SK-N-SH treated with all-trans-retinoic acid at 6 μM for 48 hours (cell line): ENCODE data around the gene POLR3G.

Source experiments
- ATAC-seq: fragments of 200-7000 bp; cut with Tn5 transposase; 3 replicates; pipeline ENCODE4 v1.9.1; 2020; ENCODE audit warnings: mild to moderate bottlenecking, moderate library complexity
- ARNTL ChIP-seq: fragments of 450-650 bp; formaldehyde crosslinking; IDR thresholded peaks from 2 replicates; pipeline ENCODE4 v1.5.0; 2020; ENCODE audit warnings: low read depth, mild to moderate bottlenecking, moderate library complexity, borderline replicate concordance
- BACH2 ChIP-seq: fragments of 250-450 bp; sonication (Bioruptor Pico); IDR thresholded peaks from 2 replicates; pipeline ENCODE4 v1.9.0; 2021; ENCODE audit warnings: mild to moderate bottlenecking, borderline replicate concordance
- CSDC2 ChIP-seq: fragments of 250-450 bp; sonication (Bioruptor Pico); IDR thresholded peaks from 2 replicates; pipeline ENCODE4 v1.5.0; 2020; ENCODE audit warnings: mild to moderate bottlenecking, moderate library complexity
- ESRRG ChIP-seq: fragments of 250-450 bp; sonication (Bioruptor Pico); IDR thresholded peaks from 2 replicates; pipeline ENCODE4 v1.6.1; 2021; ENCODE audit warnings: mild to moderate bottlenecking
- GLIS3 ChIP-seq: fragments of 250-450 bp; sonication (Bioruptor Pico); IDR thresholded peaks from 2 replicates; pipeline ENCODE4 v1.5.0; 2020; ENCODE audit warnings: mild to moderate bottlenecking, moderate library complexity
- ISL1 ChIP-seq: fragments of 250-450 bp; sonication (Bioruptor Pico); IDR thresholded peaks from 2 replicates; pipeline ENCODE4 v2.1.2; 2022; ENCODE audit warnings: mild to moderate bottlenecking, moderate library complexity
- OSR1 ChIP-seq: fragments of 250-450 bp; sonication (Bioruptor Pico); IDR thresholded peaks from 2 replicates; pipeline ENCODE4 v1.8.0; 2022; ENCODE audit warnings: moderate library complexity, mild to moderate bottlenecking, inconsistent platforms
- PPARA ChIP-seq: fragments of 250-450 bp; sonication (Bioruptor Pico); IDR thresholded peaks from 2 replicates; pipeline ENCODE4 v1.5.0; 2020; ENCODE audit warnings: mild to moderate bottlenecking, borderline replicate concordance
- RARB ChIP-seq: fragments of 250-450 bp; sonication (Bioruptor Pico); IDR thresholded peaks from 2 replicates; pipeline ENCODE4 v1.8.0; 2021; ENCODE audit warnings: mild to moderate bottlenecking, moderate library complexity
- SNAI2 ChIP-seq: fragments of 250-450 bp; sonication (Bioruptor Pico); IDR thresholded peaks from 2 replicates; pipeline ENCODE4 v1.5.0; 2020; ENCODE audit warnings: mild to moderate bottlenecking, moderate library complexity
- TCF4 ChIP-seq: fragments of 250-450 bp; sonication (Bioruptor Pico); IDR thresholded peaks from 2 replicates; pipeline ENCODE4 v1.8.0; 2021; ENCODE audit warnings: mild to moderate bottlenecking, moderate library complexity, borderline replicate concordance
- TOX ChIP-seq: fragments of 250-450 bp; sonication (Bioruptor Pico); IDR thresholded peaks from 2 replicates; pipeline ENCODE4 v1.8.0; 2021; ENCODE audit warnings: mild to moderate bottlenecking, moderate library complexity, borderline replicate concordance
- TSHZ2 ChIP-seq: fragments of 250-450 bp; sonication (Bioruptor Pico); IDR thresholded peaks from 2 replicates; pipeline ENCODE4 v1.5.0; 2020; ENCODE audit warnings: mild to moderate bottlenecking, moderate library complexity
- ZC3H10 ChIP-seq: fragments of 250-450 bp; sonication (Bioruptor Pico); IDR thresholded peaks from 2 replicates; pipeline ENCODE4 v1.5.1; 2021; ENCODE audit warnings: mild to moderate bottlenecking, moderate library complexity
- ZFP3 ChIP-seq: fragments of 250-450 bp; sonication (Bioruptor Pico); IDR thresholded peaks from 2 replicates; pipeline ENCODE4 v1.5.0; 2020; ENCODE audit warnings: mild to moderate bottlenecking, moderate library complexity
- ZNF565 ChIP-seq: fragments of 450-650 bp; formaldehyde crosslinking; conservative IDR thresholded peaks from 2 replicates; pipeline ENCODE4 v1.5.0; 2020; ENCODE audit warnings: low read depth, mild to moderate bottlenecking, moderate library complexity
- ZNF70 ChIP-seq: fragments of 450-650 bp; formaldehyde crosslinking; IDR thresholded peaks from 2 replicates; pipeline ENCODE4 v1.5.0; 2020; ENCODE audit warnings: mild to moderate bottlenecking, moderate library complexity
- ZNF8 ChIP-seq: fragments of 450-650 bp; formaldehyde crosslinking; IDR thresholded peaks from 2 replicates; pipeline ENCODE4 v1.5.0; 2020; ENCODE audit warnings: mild to moderate bottlenecking, moderate library complexity
- TF ChIP-seq, protein P1 (sequence below): fragments of 250-450 bp; sonication (Bioruptor Pico); IDR thresholded peaks from 2 replicates; pipeline ENCODE4 v1.8.0; 2021; ENCODE audit warnings: low read depth, mild to moderate bottlenecking, moderate library complexity, borderline replicate concordance
- TF ChIP-seq, protein P2 (sequence below): fragments of 250-450 bp; sonication (Bioruptor Pico); IDR thresholded peaks from 2 replicates; pipeline ENCODE4 v1.8.0; 2020; ENCODE audit warnings: mild to moderate bottlenecking, moderate library complexity, borderline replicate concordance
- TF ChIP-seq, protein P3 (sequence below): fragments of 250-450 bp; sonication (Bioruptor Pico); IDR thresholded peaks from 2 replicates; pipeline ENCODE4 v1.5.1; 2021; ENCODE audit warnings: mild to moderate bottlenecking, moderate library complexity

POLR3G gene

GRCh38 chr5:90553711-90554110, 79.0 kb downstream of the POLR3G start:
- no peak for ATAC-seq

DNA sequence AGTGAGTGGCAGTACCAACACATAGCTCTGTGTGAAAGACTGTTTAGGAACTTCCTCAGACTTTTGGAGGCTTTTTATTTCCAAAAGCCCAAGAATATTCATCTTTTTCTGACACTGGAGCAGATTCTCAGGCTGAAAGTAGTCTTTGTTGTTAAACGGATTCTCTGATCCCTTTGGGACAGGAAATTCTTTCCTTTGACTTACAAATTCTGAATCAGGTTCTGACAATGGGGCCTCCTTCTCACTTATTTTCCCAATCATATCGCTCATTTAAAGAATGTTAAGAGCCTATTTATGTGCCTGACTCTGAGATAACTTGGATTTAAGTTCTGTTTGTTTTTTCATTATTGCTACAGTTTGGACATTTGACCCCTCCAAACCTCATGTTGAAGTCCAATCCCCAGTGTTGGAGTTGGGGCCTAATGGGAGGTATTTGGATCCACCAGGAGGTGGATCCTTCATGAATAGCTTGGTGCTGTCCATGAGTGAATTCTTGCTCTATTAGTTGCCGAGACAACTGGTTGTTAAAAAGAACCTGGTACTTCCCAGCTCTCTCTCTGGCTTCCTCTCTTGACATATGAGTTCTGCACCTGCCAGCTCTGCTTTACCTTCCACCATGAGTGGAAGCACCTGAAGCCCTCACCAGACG, 79.8 kb downstream of the POLR3G start:
- TF ChIP-seq TOX (CRISPR knock-in tag) (no peak), TCF4 (CRISPR knock-in tag) (no peak)
- ATAC-seq: no peak

More at GRCh38 chr5:90553711-90554110, 79.0 kb downstream of the POLR3G start:
- TF ChIP-seq ZFP3 (no peak), ISL1 (CRISPR knock-in tag) (no peak), ZNF8 (no peak), TOX (CRISPR knock-in tag) (no peak), TSHZ2 (CRISPR knock-in tag) (no peak), RARB (CRISPR knock-in tag) (no peak), BACH2 (CRISPR knock-in tag) (no peak), ARNTL (CRISPR knock-in tag) (no peak), SNAI2 (no peak), GLIS3 (CRISPR knock-in tag) (no peak), ZNF70 (CRISPR knock-in tag) (no peak), PPARA (CRISPR knock-in tag) (no peak), OSR1 (no peak), CSDC2 (no peak), TCF4 (CRISPR knock-in tag) (no peak), ZC3H10 (CRISPR knock-in tag) (no peak)
- TF ChIP-seq, protein P1, sequence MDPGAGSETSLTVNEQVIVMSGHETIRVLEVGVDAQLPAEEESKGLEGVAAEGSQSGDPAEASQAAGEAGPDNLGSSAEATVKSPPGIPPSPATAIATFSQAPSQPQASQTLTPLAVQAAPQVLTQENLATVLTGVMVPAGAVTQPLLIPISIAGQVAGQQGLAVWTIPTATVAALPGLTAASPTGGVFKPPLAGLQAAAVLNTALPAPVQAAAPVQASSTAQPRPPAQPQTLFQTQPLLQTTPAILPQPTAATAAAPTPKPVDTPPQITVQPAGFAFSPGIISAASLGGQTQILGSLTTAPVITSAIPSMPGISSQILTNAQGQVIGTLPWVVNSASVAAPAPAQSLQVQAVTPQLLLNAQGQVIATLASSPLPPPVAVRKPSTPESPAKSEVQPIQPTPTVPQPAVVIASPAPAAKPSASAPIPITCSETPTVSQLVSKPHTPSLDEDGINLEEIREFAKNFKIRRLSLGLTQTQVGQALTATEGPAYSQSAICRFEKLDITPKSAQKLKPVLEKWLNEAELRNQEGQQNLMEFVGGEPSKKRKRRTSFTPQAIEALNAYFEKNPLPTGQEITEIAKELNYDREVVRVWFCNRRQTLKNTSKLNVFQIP (CRISPR knock-in tag): no peak
- TF ChIP-seq, protein P2, sequence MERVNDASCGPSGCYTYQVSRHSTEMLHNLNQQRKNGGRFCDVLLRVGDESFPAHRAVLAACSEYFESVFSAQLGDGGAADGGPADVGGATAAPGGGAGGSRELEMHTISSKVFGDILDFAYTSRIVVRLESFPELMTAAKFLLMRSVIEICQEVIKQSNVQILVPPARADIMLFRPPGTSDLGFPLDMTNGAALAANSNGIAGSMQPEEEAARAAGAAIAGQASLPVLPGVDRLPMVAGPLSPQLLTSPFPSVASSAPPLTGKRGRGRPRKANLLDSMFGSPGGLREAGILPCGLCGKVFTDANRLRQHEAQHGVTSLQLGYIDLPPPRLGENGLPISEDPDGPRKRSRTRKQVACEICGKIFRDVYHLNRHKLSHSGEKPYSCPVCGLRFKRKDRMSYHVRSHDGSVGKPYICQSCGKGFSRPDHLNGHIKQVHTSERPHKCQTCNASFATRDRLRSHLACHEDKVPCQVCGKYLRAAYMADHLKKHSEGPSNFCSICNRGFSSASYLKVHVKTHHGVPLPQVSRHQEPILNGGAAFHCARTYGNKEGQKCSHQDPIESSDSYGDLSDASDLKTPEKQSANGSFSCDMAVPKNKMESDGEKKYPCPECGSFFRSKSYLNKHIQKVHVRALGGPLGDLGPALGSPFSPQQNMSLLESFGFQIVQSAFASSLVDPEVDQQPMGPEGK (CRISPR knock-in tag): no peak
- TF ChIP-seq, protein P3, sequence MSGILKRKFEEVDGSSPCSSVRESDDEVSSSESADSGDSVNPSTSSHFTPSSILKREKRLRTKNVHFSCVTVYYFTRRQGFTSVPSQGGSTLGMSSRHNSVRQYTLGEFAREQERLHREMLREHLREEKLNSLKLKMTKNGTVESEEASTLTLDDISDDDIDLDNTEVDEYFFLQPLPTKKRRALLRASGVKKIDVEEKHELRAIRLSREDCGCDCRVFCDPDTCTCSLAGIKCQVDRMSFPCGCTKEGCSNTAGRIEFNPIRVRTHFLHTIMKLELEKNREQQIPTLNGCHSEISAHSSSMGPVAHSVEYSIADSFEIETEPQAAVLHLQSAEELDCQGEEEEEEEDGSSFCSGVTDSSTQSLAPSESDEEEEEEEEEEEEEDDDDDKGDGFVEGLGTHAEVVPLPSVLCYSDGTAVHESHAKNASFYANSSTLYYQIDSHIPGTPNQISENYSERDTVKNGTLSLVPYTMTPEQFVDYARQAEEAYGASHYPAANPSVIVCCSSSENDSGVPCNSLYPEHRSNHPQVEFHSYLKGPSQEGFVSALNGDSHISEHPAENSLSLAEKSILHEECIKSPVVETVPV: no peak

GRCh38 chr5:90555666-90556065, 81.0 kb downstream of the POLR3G start:
- no peak for ATAC-seq
- TF ChIP-seq ISL1 (CRISPR knock-in tag) (no peak), TCF4 (CRISPR knock-in tag) (no peak), BACH2 (CRISPR knock-in tag) (no peak), ZNF70 (CRISPR knock-in tag) (no peak), RARB (CRISPR knock-in tag) (no peak), ESRRG (CRISPR knock-in tag) (no peak), ZNF565 (CRISPR knock-in tag) (no peak)
- TF ChIP-seq, protein P1 (CRISPR knock-in tag): no peak
